GM12892 (cell line): ENCODE results near the gene IRS4. TPM values are rescaled to one million over a fixed set of nuclear protein-coding genes. Genes with fewer than 3 reads are reported as not detected.

Experiments
- DNase-seq: peaks from one replicate; pipeline ENCODE4 v3.0.0; 2011; ENCODE audit not compliant: insufficient read length
- FAIRE-seq: peaks from 2 replicates; lab custom pipeline; 2011; peaks lifted over from hg19 to GRCh38; lab: Jason Lieb, UNC
- POLR2A ChIP-seq: IDR thresholded peaks from 2 replicates; pipeline ENCODE4 v1.6.1; 2011; ENCODE audit warnings: low read depth, low read length, control low read depth
- POLR2AphosphoS5 ChIP-seq: IDR thresholded peaks from 2 replicates; pipeline ENCODE4 v1.6.1; 2011; ENCODE audit warnings: low read depth, low read length, control low read depth
- TAF1 ChIP-seq: IDR thresholded peaks from 2 replicates; pipeline ENCODE4 v1.6.1; 2011; ENCODE audit warnings: low read depth, mild to moderate bottlenecking, control low read depth, low read length, borderline replicate concordance
- polyA plus RNA-seq: library from polyadenylated mRNA; unstranded; fragments of >200 nt; gene quantifications from one replicate; pipeline ENCODE4 v1.2.1, GENCODE V29; 2012; ENCODE audit warnings: missing spikeins, inconsistent platforms; ENCODE audit not compliant: missing spikeins

IRS4 gene
- not detected for polyA plus RNA-seq

GRCh38 chrX:108736509-108737479 is at the start of gene IRS4:
Gene IRS4 (minus strand): TSS chrX:108736563.
- FAIRE-seq (no peak), DNase-seq (no peak)
- TF ChIP-seq POLR2A = no peak
- TF ChIP-seq TAF1 = no peak
- TF ChIP-seq POLR2AphosphoS5 = no peak

- no peak for DNase-seq
- no peak for FAIRE-seq
- TF ChIP-seq POLR2AphosphoS5 (no peak), POLR2A (no peak), TAF1 (no peak)
Measured at GRCh38 chrX:108772549-108772948, 36.2 kb upstream of the IRS4 start.

GRCh38 chrX:108763559-108763958 is 27.2 kb upstream of the IRS4 start:
- DNase-seq (no peak), FAIRE-seq (no peak)
- TF ChIP-seq POLR2AphosphoS5 (no peak), POLR2A (no peak), TAF1 (no peak)

- no peak for FAIRE-seq
- TF ChIP-seq POLR2AphosphoS5 (no peak), POLR2A (no peak), TAF1 (no peak)
- DNase-seq = no peak
Measured at GRCh38 chrX:108740299-108740774, 4.0 kb upstream of the IRS4 start.

- FAIRE-seq (no peak), DNase-seq (no peak)
Measured at GRCh38 chrX:108737754-108738153, 1.4 kb upstream of the IRS4 start.

GRCh38 chrX:108735679-108736508 is 469 bp downstream of the IRS4 start:
- FAIRE-seq (no peak), DNase-seq (no peak)
- TF ChIP-seq POLR2A = no peak

More at GRCh38 chrX:108737754-108738153, 1.4 kb upstream of the IRS4 start:
- TF ChIP-seq TAF1 (no peak), POLR2AphosphoS5 (no peak), POLR2A (no peak)

- DNase-seq (no peak), FAIRE-seq (no peak)
- TF ChIP-seq POLR2AphosphoS5 (no peak), POLR2A (no peak), TAF1 (no peak)
Measured at GRCh38 chrX:108735091-108735678, 1.2 kb downstream of the IRS4 start.

- TF ChIP-seq POLR2AphosphoS5 = no peak
- TF ChIP-seq POLR2A = no peak
- no peak for TF ChIP-seq TAF1
- FAIRE-seq (no peak), DNase-seq (no peak)
Measured at GRCh38 chrX:108734426-108734825, 1.9 kb downstream of the IRS4 start.

- FAIRE-seq = no peak
- no peak for TF ChIP-seq POLR2A
- TF ChIP-seq TAF1 = no peak
- TF ChIP-seq POLR2AphosphoS5 = no peak
- no peak for DNase-seq
Measured at GRCh38 chrX:108732630-108733321, 3.6 kb downstream of the IRS4 start.

GRCh38 chrX:108731153-108731552 is 5.2 kb downstream of the IRS4 start:
- no peak for DNase-seq
- TF ChIP-seq TAF1 (no peak), POLR2AphosphoS5 (no peak), POLR2A (no peak)
- FAIRE-seq = no peak

- TF ChIP-seq TAF1 = no peak
- TF ChIP-seq POLR2AphosphoS5 = no peak
- TF ChIP-seq POLR2A = no peak
Measured at GRCh38 chrX:108726748-108727147, 9.6 kb downstream of the IRS4 start.

More at GRCh38 chrX:108726748-108727147, 9.6 kb downstream of the IRS4 start:
- FAIRE-seq (no peak), DNase-seq (no peak)
